GM23338 (cell line): ENCODE results near the gene MYO1G. TPM values are rescaled to one million over a fixed set of nuclear protein-coding genes. Genes with fewer than 3 reads are reported as not detected.

Source experiments
- EZH2phosphoT487 ChIP-seq: fragments of 200-600 bp; sonication (generic); IDR thresholded peaks from one replicate; pipeline ENCODE4 v1.8.1; 2018; ENCODE audit warnings: antibody characterized with exemption; ENCODE audit not compliant: unreplicated experiment
- ZNF331 ChIP-seq: fragments of 250-450 bp; sonication (Bioruptor Pico); IDR thresholded peaks from 2 replicates; pipeline ENCODE4 v1.5.0; 2020; ENCODE audit warnings: low read depth, mild to moderate bottlenecking, moderate library complexity
- polyA plus RNA-seq: library from polyadenylated mRNA; unstranded; fragments of >200 nt; fragmentation: Nextera tagmentation; extraction: Ambion mirVana; gene quantifications from 2 replicates; pipeline ENCODE4 v1.2.1, GENCODE V29; 2016
- total RNA-seq: library from RNA; depleted of rRNA; stranded (reverse); fragments of >200 nt; shearing (Covaris generic); gene quantifications from 2 replicates; pipeline ENCODE4 v1.2.3, GENCODE V29; 2014
- TF ChIP-seq, protein P1 (sequence below): fragments of 250-450 bp; sonication (Bioruptor Pico); IDR thresholded peaks from 2 replicates; pipeline ENCODE4 v1.5.0; 2020; ENCODE audit warnings: mild to moderate bottlenecking, moderate library complexity
- TF ChIP-seq, protein P2 (sequence below), 2 experiments: fragments of 200-600 bp in 1 of 2; sonication (generic) in 1 of 2; conservative IDR thresholded peaks; 2 replicates each; pipeline versions ENCODE4 v1.5.1 to v1.6.1; 2016 to 2017; ENCODE audit warnings: antibody characterized with exemption in 2 of 2, low read depth in 2 of 2, mild to moderate bottlenecking in 2 of 2, moderate library complexity in 1 of 2
- TF ChIP-seq, protein P3 (sequence below): IDR thresholded peaks from one replicate; pipeline ENCODE4 v1.6.1; 2018; ENCODE audit warnings: antibody characterized with exemption; ENCODE audit not compliant: unreplicated experiment

MYO1G gene
- total and polyA plus RNA-seq, 2 experiments from 2014 or later: 0.10 to 0.11 TPM

DNA sequence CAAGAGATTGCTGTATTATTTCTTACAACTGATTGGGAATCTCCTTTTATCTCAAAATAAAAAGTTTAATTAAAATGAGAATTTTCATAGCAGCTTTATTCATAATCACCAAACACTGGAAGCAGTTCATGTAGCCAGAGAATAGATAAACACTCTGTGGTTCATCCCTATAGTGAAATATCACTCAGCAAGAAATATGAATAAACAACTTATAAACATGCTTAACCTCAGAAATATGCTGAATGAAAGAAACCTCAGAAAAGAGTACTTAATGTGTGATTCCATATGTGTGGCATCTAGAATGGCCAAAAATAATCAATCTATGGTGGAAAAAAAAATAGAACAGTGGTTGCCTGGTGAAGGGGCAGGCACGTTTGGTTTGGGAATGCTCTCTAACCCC is 33.3 kb downstream of the MYO1G start (continued):
- TF ChIP-seq, protein P1, sequence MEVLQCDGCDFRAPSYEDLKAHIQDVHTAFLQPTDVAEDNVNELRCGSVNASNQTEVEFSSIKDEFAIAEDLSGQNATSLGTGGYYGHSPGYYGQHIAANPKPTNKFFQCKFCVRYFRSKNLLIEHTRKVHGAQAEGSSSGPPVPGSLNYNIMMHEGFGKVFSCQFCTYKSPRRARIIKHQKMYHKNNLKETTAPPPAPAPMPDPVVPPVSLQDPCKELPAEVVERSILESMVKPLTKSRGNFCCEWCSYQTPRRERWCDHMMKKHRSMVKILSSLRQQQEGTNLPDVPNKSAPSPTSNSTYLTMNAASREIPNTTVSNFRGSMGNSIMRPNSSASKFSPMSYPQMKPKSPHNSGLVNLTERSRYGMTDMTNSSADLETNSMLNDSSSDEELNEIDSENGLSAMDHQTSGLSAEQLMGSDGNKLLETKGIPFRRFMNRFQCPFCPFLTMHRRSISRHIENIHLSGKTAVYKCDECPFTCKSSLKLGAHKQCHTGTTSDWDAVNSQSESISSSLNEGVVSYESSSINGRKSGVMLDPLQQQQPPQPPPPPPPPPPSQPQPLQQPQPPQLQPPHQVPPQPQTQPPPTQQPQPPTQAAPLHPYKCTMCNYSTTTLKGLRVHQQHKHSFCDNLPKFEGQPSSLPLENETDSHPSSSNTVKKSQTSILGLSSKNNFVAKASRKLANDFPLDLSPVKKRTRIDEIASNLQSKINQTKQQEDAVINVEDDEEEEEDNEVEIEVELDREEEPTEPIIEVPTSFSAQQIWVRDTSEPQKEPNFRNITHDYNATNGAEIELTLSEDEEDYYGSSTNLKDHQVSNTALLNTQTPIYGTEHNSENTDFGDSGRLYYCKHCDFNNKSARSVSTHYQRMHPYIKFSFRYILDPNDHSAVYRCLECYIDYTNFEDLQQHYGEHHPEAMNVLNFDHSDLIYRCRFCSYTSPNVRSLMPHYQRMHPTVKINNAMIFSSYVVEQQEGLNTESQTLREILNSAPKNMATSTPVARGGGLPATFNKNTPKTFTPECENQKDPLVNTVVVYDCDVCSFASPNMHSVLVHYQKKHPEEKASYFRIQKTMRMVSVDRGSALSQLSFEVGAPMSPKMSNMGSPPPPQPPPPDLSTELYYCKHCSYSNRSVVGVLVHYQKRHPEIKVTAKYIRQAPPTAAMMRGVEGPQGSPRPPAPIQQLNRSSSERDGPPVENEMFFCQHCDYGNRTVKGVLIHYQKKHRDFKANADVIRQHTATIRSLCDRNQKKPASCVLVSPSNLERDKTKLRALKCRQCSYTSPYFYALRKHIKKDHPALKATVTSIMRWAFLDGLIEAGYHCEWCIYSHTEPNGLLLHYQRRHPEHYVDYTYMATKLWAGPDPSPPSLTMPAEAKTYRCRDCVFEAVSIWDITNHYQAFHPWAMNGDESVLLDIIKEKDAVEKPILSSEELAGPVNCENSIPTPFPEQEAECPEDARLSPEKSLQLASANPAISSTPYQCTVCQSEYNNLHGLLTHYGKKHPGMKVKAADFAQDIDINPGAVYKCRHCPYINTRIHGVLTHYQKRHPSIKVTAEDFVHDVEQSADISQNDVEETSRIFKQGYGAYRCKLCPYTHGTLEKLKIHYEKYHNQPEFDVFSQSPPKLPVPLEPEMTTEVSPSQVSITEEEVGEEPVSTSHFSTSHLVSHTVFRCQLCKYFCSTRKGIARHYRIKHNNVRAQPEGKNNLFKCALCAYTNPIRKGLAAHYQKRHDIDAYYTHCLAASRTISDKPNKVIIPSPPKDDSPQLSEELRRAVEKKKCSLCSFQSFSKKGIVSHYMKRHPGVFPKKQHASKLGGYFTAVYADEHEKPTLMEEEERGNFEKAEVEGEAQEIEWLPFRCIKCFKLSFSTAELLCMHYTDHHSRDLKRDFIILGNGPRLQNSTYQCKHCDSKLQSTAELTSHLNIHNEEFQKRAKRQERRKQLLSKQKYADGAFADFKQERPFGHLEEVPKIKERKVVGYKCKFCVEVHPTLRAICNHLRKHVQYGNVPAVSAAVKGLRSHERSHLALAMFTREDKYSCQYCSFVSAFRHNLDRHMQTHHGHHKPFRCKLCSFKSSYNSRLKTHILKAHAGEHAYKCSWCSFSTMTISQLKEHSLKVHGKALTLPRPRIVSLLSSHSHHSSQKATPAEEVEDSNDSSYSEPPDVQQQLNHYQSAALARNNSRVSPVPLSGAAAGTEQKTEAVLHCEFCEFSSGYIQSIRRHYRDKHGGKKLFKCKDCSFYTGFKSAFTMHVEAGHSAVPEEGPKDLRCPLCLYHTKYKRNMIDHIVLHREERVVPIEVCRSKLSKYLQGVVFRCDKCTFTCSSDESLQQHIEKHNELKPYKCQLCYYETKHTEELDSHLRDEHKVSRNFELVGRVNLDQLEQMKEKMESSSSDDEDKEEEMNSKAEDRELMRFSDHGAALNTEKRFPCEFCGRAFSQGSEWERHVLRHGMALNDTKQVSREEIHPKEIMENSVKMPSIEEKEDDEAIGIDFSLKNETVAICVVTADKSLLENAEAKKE (CRISPR knock-in tag): no peak
- TF ChIP-seq, protein P2, sequence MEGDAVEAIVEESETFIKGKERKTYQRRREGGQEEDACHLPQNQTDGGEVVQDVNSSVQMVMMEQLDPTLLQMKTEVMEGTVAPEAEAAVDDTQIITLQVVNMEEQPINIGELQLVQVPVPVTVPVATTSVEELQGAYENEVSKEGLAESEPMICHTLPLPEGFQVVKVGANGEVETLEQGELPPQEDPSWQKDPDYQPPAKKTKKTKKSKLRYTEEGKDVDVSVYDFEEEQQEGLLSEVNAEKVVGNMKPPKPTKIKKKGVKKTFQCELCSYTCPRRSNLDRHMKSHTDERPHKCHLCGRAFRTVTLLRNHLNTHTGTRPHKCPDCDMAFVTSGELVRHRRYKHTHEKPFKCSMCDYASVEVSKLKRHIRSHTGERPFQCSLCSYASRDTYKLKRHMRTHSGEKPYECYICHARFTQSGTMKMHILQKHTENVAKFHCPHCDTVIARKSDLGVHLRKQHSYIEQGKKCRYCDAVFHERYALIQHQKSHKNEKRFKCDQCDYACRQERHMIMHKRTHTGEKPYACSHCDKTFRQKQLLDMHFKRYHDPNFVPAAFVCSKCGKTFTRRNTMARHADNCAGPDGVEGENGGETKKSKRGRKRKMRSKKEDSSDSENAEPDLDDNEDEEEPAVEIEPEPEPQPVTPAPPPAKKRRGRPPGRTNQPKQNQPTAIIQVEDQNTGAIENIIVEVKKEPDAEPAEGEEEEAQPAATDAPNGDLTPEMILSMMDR (conservative IDR thresholded peaks at IDR 0.05; ENCODE audit: low read depth in 2 of 2): no peak
- TF ChIP-seq ZNF331 (CRISPR knock-in tag) (no peak), EZH2phosphoT487 (no peak)
- TF ChIP-seq, protein P3, sequence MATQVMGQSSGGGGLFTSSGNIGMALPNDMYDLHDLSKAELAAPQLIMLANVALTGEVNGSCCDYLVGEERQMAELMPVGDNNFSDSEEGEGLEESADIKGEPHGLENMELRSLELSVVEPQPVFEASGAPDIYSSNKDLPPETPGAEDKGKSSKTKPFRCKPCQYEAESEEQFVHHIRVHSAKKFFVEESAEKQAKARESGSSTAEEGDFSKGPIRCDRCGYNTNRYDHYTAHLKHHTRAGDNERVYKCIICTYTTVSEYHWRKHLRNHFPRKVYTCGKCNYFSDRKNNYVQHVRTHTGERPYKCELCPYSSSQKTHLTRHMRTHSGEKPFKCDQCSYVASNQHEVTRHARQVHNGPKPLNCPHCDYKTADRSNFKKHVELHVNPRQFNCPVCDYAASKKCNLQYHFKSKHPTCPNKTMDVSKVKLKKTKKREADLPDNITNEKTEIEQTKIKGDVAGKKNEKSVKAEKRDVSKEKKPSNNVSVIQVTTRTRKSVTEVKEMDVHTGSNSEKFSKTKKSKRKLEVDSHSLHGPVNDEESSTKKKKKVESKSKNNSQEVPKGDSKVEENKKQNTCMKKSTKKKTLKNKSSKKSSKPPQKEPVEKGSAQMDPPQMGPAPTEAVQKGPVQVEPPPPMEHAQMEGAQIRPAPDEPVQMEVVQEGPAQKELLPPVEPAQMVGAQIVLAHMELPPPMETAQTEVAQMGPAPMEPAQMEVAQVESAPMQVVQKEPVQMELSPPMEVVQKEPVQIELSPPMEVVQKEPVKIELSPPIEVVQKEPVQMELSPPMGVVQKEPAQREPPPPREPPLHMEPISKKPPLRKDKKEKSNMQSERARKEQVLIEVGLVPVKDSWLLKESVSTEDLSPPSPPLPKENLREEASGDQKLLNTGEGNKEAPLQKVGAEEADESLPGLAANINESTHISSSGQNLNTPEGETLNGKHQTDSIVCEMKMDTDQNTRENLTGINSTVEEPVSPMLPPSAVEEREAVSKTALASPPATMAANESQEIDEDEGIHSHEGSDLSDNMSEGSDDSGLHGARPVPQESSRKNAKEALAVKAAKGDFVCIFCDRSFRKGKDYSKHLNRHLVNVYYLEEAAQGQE: no peak
